A549 (cell line): ENCODE measurements around the gene C3orf52.

ENCODE experiments used
- BHLHE40 ChIP-seq: IDR thresholded peaks from 2 replicates; pipeline ENCODE4 v1.6.1; 2012; ENCODE audit warnings: low read depth, low read length, inconsistent platforms
- EHF ChIP-seq: fragments of 250-450 bp; sonication (Bioruptor Pico); IDR thresholded peaks from 2 replicates; pipeline ENCODE4 v1.5.0; 2020; ENCODE audit warnings: mild to moderate bottlenecking
- EP300 ChIP-seq, 2 experiments: fragments of >200 bp; sonication (Bioruptor Twin); formaldehyde crosslinking; IDR thresholded peaks; 2 replicates in 1 of 2; 3 replicates in 1 of 2; pipeline ENCODE4 v1.6.1; 2016 to 2017
- JUN ChIP-seq, 2 experiments: fragments of >200 bp; sonication (Bioruptor Twin); formaldehyde crosslinking; IDR thresholded peaks; 2 replicates in 1 of 2; 3 replicates in 1 of 2; pipeline ENCODE4 v1.6.1; 2016 to 2017
- PHF8 ChIP-seq: fragments of 200-600 bp; sonication (generic); IDR thresholded peaks from 2 replicates; pipeline ENCODE4 v1.6.1; 2016; ENCODE audit warnings: low read depth, mild to moderate bottlenecking, antibody characterized with exemption, moderate library complexity, borderline replicate concordance
- POLR2A ChIP-seq: IDR thresholded peaks from 2 replicates; pipeline ENCODE4 v1.6.1; 2012; ENCODE audit warnings: mild to moderate bottlenecking, low read length
- POLR2AphosphoS2 ChIP-seq: conservative IDR thresholded peaks from 2 replicates; pipeline ENCODE4 v1.6.1; 2012; ENCODE audit warnings: low read length, improper control_type of control experiment, inconsistent platforms
- RFX5 ChIP-seq: fragments of 450-650 bp; IDR thresholded peaks from 2 replicates; pipeline ENCODE4 v1.7.1; 2014; ENCODE audit warnings: antibody characterized with exemption, mild to moderate bottlenecking, moderate library complexity
- SMC3 ChIP-seq: fragments of >200 bp; sonication (Bioruptor Twin); formaldehyde crosslinking; IDR thresholded peaks from 3 replicates; pipeline ENCODE4 v1.6.1; 2018; ENCODE audit warnings: inconsistent platforms
- TF ChIP-seq, protein P1 (sequence below): fragments of 150-350 bp; IDR thresholded peaks from 2 replicates; pipeline ENCODE4 v1.6.1; 2014; ENCODE audit warnings: low read depth, mild to moderate bottlenecking, low read length
- TF ChIP-seq, protein P2 (sequence below): fragments of 200-600 bp; sonication (generic); IDR thresholded peaks from 2 replicates; pipeline ENCODE4 v1.6.1; 2016; ENCODE audit warnings: antibody characterized with exemption, mild to moderate bottlenecking, moderate library complexity
- TF ChIP-seq, protein P3 (sequence below): fragments of >200 bp; sonication (Bioruptor Twin); formaldehyde crosslinking; IDR thresholded peaks from 3 replicates; pipeline ENCODE4 v1.5.1; 2016
- TF ChIP-seq, protein P4 (sequence below): fragments of 450-650 bp; IDR thresholded peaks from 2 replicates; pipeline ENCODE4 v1.6.1; 2014; ENCODE audit warnings: antibody characterized with exemption
- TF ChIP-seq, protein P5 (sequence below): fragments of >200 bp; sonication (Bioruptor Twin); formaldehyde crosslinking; IDR thresholded peaks from 3 replicates; pipeline ENCODE4 v1.6.1; 2016

DNA sequence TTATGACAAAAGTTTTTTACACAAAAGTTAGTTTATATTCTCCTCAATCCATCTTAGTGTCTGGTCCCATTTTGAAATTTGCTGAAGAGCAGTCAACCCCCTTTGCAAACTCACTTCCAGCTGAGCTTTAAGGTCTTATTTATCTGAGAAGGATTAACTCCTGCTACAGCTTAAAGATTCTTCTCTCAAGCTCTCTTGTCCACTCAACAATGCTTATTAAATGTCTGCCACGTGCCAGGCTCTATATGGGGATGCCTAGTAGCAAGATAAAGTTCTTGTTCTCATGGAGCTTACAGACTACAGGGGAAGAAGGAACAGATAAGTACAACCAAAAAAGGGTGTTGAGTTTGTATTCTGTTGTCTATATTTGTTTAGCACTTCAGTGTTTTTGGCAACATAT is 33.0 kb upstream of the C3orf52 start:
- TF ChIP-seq, protein P1, sequence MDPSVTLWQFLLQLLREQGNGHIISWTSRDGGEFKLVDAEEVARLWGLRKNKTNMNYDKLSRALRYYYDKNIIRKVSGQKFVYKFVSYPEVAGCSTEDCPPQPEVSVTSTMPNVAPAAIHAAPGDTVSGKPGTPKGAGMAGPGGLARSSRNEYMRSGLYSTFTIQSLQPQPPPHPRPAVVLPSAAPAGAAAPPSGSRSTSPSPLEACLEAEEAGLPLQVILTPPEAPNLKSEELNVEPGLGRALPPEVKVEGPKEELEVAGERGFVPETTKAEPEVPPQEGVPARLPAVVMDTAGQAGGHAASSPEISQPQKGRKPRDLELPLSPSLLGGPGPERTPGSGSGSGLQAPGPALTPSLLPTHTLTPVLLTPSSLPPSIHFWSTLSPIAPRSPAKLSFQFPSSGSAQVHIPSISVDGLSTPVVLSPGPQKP, result no peak
- TF ChIP-seq, protein P2, sequence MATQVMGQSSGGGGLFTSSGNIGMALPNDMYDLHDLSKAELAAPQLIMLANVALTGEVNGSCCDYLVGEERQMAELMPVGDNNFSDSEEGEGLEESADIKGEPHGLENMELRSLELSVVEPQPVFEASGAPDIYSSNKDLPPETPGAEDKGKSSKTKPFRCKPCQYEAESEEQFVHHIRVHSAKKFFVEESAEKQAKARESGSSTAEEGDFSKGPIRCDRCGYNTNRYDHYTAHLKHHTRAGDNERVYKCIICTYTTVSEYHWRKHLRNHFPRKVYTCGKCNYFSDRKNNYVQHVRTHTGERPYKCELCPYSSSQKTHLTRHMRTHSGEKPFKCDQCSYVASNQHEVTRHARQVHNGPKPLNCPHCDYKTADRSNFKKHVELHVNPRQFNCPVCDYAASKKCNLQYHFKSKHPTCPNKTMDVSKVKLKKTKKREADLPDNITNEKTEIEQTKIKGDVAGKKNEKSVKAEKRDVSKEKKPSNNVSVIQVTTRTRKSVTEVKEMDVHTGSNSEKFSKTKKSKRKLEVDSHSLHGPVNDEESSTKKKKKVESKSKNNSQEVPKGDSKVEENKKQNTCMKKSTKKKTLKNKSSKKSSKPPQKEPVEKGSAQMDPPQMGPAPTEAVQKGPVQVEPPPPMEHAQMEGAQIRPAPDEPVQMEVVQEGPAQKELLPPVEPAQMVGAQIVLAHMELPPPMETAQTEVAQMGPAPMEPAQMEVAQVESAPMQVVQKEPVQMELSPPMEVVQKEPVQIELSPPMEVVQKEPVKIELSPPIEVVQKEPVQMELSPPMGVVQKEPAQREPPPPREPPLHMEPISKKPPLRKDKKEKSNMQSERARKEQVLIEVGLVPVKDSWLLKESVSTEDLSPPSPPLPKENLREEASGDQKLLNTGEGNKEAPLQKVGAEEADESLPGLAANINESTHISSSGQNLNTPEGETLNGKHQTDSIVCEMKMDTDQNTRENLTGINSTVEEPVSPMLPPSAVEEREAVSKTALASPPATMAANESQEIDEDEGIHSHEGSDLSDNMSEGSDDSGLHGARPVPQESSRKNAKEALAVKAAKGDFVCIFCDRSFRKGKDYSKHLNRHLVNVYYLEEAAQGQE, result no peak
- TF ChIP-seq POLR2A (no peak), PHF8 (no peak), BHLHE40 (no peak), POLR2AphosphoS2 (no peak), SMC3 (no peak), EP300 (IDR thresholded peaks at IDR 0.05) (no peak), EHF (CRISPR knock-in tag) (no peak), RFX5 (no peak), JUN (IDR thresholded peaks at IDR 0.05) (no peak)
- TF ChIP-seq, protein P3, sequence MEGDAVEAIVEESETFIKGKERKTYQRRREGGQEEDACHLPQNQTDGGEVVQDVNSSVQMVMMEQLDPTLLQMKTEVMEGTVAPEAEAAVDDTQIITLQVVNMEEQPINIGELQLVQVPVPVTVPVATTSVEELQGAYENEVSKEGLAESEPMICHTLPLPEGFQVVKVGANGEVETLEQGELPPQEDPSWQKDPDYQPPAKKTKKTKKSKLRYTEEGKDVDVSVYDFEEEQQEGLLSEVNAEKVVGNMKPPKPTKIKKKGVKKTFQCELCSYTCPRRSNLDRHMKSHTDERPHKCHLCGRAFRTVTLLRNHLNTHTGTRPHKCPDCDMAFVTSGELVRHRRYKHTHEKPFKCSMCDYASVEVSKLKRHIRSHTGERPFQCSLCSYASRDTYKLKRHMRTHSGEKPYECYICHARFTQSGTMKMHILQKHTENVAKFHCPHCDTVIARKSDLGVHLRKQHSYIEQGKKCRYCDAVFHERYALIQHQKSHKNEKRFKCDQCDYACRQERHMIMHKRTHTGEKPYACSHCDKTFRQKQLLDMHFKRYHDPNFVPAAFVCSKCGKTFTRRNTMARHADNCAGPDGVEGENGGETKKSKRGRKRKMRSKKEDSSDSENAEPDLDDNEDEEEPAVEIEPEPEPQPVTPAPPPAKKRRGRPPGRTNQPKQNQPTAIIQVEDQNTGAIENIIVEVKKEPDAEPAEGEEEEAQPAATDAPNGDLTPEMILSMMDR, result no peak
- TF ChIP-seq, protein P4, sequence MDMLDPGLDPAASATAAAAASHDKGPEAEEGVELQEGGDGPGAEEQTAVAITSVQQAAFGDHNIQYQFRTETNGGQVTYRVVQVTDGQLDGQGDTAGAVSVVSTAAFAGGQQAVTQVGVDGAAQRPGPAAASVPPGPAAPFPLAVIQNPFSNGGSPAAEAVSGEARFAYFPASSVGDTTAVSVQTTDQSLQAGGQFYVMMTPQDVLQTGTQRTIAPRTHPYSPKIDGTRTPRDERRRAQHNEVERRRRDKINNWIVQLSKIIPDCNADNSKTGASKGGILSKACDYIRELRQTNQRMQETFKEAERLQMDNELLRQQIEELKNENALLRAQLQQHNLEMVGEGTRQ, result no peak
- TF ChIP-seq, protein P5, sequence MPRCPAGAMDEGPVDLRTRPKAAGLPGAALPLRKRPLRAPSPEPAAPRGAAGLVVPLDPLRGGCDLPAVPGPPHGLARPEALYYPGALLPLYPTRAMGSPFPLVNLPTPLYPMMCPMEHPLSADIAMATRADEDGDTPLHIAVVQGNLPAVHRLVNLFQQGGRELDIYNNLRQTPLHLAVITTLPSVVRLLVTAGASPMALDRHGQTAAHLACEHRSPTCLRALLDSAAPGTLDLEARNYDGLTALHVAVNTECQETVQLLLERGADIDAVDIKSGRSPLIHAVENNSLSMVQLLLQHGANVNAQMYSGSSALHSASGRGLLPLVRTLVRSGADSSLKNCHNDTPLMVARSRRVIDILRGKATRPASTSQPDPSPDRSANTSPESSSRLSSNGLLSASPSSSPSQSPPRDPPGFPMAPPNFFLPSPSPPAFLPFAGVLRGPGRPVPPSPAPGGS, result no peak
